HG03432 (cell line): ENCODE measurements around the gene TCHH.
"Not testable (repeated sequence)": the region's sequence is repeated elsewhere in the genome, so short reads cannot be mapped to it uniquely, and the experiment has no call there.

Source experiments
- ATAC-seq: cut with Tn5 transposase; IDR thresholded peaks from one replicate; pipeline ENCODE4 v1.9.1; 2021; ENCODE audit warnings: mild to moderate bottlenecking, moderate library complexity; ENCODE audit not compliant: unreplicated experiment

TCHH gene

GRCh38 chr1:152111515-152111968 is 3.7 kb downstream of the TCHH start:
- ATAC-seq: no peak

GRCh38 chr1:152110860-152111514 is 4.3 kb downstream of the TCHH start:
- ATAC-seq: no peak

- ATAC-seq: no peak
These were observed 4.8 kb downstream of the TCHH start for GRCh38 chr1:152110365-152110859.

GRCh38 chr1:152109998-152110294 is 5.3 kb downstream of the TCHH start:
- no peak for ATAC-seq

- no peak for ATAC-seq
These were observed 5.8 kb downstream of the TCHH start for GRCh38 chr1:152109231-152109997.

GRCh38 chr1:152108882-152109222 is 6.4 kb downstream of the TCHH start:
- no peak for ATAC-seq

- ATAC-seq: no peak
These were observed 7.0 kb downstream of the TCHH start for GRCh38 chr1:152107984-152108881.

- ATAC-seq: no peak
These were observed 7.9 kb downstream of the TCHH start for GRCh38 chr1:152107031-152107983.

- ATAC-seq: no peak
These were observed 10.4 kb downstream of the TCHH start for GRCh38 chr1:152104854-152105253.

GRCh38 chr1:152096931-152097330 is 18.3 kb downstream of the TCHH start:
- no peak for ATAC-seq

- no peak for ATAC-seq
These were observed 26.1 kb downstream of the TCHH start, which contains the start of gene TCHHL1 for GRCh38 chr1:152089014-152089674. Gene TCHHL1, minus strand, starts transcription at chr1:152089064. Its CDS starts 921 bp downstream, at chr1:152088143.

- ATAC-seq: no peak
These were observed 28.5 kb downstream of the TCHH start for GRCh38 chr1:152086760-152087159.

GRCh38 chr1:152084853-152085252 is 30.4 kb downstream of the TCHH start:
- ATAC-seq: no peak

GRCh38 chr1:152081026-152081425 is 34.2 kb downstream of the TCHH start:
- not testable (repeated sequence) for ATAC-seq

GRCh38 chr1:152080494-152080893 is 34.8 kb downstream of the TCHH start:
- not testable (repeated sequence) for ATAC-seq

GRCh38 chr1:152078831-152079441 is 36.3 kb downstream of the TCHH start:
- no peak for ATAC-seq

- ATAC-seq: no peak
These were observed 42.9 kb downstream of the TCHH start for GRCh38 chr1:152072311-152072710.

GRCh38 chr1:152071123-152071522 is 44.1 kb downstream of the TCHH start:
- no peak for ATAC-seq

- no peak for ATAC-seq
These were observed 47.3 kb downstream of the TCHH start for GRCh38 chr1:152067929-152068328.
